GM12874 (cell line): ENCODE data around the gene ITPR2.

ENCODE experiments used
- TF ChIP-seq, protein P1 (sequence below): IDR thresholded peaks from 2 replicates; pipeline ENCODE4 v1.5.1; 2011; ENCODE audit warnings: low read depth, mild to moderate bottlenecking, control low read depth, low read length, moderate library complexity; ENCODE audit not compliant: insufficient read depth

Gene ITPR2

GRCh38 chr12:26740991-26741390 lies 92.0 kb downstream of the ITPR2 start:
- TF ChIP-seq, protein P1, sequence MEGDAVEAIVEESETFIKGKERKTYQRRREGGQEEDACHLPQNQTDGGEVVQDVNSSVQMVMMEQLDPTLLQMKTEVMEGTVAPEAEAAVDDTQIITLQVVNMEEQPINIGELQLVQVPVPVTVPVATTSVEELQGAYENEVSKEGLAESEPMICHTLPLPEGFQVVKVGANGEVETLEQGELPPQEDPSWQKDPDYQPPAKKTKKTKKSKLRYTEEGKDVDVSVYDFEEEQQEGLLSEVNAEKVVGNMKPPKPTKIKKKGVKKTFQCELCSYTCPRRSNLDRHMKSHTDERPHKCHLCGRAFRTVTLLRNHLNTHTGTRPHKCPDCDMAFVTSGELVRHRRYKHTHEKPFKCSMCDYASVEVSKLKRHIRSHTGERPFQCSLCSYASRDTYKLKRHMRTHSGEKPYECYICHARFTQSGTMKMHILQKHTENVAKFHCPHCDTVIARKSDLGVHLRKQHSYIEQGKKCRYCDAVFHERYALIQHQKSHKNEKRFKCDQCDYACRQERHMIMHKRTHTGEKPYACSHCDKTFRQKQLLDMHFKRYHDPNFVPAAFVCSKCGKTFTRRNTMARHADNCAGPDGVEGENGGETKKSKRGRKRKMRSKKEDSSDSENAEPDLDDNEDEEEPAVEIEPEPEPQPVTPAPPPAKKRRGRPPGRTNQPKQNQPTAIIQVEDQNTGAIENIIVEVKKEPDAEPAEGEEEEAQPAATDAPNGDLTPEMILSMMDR: no peak

GRCh38 chr12:26740348-26740747 lies 92.6 kb downstream of the ITPR2 start:
- TF ChIP-seq, protein P1: no peak

DNA sequence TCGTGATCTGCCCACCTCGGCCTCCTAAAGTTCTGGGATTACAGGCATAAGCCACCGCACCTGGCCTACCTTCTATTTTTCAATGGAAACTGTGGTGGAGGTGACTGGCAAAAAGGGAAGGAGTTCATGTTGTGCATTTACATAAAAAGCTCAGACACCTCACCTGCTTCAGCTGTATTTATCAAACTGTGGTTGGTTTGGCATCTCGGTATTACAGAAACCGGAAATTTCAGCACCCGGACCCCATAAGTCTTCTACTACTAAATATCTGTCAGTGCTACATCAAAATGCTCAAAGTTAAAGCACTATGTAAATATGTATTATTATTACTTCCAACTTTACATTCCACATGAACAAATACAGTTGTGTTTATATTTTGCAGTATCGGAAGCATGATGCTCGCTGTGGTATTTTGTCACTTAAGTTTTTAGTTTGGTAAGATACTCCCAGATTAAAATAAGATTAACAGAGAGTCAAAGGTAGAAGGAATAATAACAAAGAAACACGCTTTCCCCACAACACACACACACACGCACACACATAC lies 95.4 kb downstream of the ITPR2 start:
- TF ChIP-seq, protein P1: no peak

DNA sequence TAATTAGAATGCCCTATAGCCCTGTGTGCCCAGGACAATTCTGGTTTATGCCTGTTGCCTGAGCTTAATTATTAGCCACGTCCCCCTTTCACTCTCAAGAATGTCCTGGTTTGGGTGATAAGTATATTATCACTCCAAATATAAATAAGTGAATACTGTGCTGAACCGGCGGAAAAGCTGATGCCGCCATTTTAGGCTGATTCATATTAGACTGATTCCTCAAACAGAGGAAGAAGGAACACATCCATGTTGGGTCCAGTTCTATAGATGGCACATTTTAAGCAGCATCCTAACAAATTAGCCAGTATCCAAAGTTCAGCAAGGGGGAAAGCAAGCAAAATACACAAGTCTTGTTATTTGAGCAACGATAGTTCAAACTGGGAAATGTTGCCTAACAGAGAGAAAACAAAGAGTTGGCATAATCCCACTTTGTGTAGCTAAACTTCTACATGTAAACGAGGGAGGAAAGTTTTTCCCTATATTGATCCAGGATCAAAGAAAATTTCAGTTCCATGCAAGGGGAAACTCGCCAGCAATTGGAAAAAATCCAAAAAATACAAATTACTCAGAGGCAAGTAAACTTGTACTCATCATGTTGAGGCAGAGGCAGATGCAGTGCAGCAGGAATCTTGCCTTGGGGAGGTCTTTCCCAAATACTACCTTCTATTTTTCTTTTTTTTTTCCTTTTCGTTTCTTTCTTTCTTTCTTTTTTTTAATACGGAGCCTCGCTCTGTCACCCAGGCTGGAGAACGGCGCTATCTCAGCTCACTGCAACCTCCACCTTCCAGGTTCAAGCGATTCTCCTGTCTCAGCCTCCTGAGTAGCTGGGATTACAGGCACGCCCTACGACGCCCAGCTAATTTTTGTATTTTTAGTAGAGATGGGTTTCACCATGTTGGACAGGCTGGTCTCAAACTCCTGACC lies 96.2 kb downstream of the ITPR2 start:
- TF ChIP-seq, protein P1: no peak

DNA sequence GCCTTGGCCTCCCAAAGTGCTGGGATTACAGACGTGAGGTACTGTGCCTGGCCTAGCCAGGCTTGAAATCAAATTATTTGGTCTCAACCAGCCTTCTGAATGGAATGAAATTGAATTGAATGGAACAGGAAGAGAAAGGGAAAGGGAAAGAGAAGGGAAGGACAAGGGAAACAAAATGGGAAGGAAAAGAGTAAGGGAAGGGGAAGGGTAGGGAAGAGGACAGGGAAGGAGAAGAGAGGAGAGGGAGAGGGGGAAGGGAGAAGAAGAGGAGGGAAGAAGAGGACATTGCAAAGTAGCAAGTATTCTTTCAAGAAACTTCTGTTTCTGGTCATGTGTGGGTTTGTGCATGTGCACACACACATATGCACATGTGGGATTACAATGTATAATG lies 97.8 kb downstream of the ITPR2 start:
- TF ChIP-seq, protein P1: no peak

DNA sequence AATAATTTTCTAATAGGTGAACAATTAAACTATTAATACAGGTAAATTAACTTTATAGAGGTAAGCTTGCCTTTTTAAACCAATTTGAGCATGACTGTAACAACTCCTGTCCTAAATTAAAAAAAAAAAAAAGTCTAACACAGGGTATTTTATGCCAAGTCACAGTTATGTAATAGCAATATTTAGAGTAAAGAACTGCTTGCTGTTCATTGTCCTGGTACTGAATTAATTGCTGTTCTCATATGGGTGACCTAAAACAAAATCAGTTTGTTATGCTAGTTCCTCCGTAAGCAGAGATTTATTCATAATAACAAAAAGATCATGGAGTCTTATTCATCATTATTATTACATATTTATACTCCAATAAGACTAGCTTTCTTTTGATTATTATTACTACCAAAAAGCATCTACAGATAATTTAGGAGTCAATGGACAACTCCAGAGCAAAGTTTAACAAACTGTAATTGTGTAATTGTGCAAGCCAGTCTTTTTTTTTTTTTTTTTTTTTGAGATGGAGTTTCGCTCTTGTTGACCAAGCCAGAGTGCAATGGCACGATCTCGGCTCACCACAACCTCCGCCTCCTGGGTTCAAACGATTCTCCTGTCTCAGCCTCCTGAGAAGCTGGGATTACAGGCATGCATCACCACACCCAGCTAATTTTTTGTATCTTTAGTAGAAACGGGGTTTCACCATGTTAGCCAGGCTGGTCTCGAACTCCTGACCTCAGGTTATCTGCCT lies 98.3 kb downstream of the ITPR2 start:
- TF ChIP-seq, protein P1: no peak
